K562 (cell line): ENCODE results near the gene NAA38. TPM values are rescaled to one million over a fixed set of nuclear protein-coding genes. Genes with fewer than 3 reads are reported as not detected.

ENCODE experiments used
- ATAC-seq: fragments of 200-7000 bp; cut with Tn5 transposase; 3 replicates; pipeline ENCODE4 v1.9.1; 2020; ENCODE audit warnings: moderate library complexity
- BruUV-seq: library from RNA; stranded (reverse); fragments of 400-500 nt; replicated peaks from 2 replicates; lab custom pipeline; 2021; lab: Mats Ljungman, UMichigan
- CTCF ChIA-PET: fragments of 300-600 bp; formaldehyde crosslinking; extraction: SDS; loops from one replicate; lab custom pipeline; 2021; ENCODE audit warnings: low intra/inter-chr PET ratio; lab: Yijun Ruan, JAX
- POLR2A ChIA-PET: fragments of 300-600, 350-650 bp; sonication (Branson Sonifier 250); formaldehyde crosslinking; extraction: SDS; loops from one replicate; lab custom pipeline; 2021; ENCODE audit warnings: antibody characterized with exemption, inconsistent platforms; lab: Yijun Ruan, JAX
- DNase-seq, 4 experiments: peaks; one replicate each; pipeline versions ENCODE4 v3.0.0 to v3.0.0-alpha.2; 2011 to 2018; ENCODE audit warnings: low spot score in 3 of 4, mixed read lengths in 3 of 4; ENCODE audit errors: extremely low read depth in 1 of 4
- FAIRE-seq: peaks from 2 replicates; lab custom pipeline; 2011; peaks lifted over from hg19 to GRCh38; lab: Jason Lieb, UNC
- H2AFZ ChIP-seq: 2 replicates; pipeline ENCODE4 v1.6.0; 2011; ENCODE audit warnings: low read depth, low read length, control low read depth, inconsistent platforms
- H3K27ac ChIP-seq: fragments of 200-600 bp; 3 replicates; pipeline ENCODE4 v1.8.0; 2011; ENCODE audit warnings: low read depth, mild to moderate bottlenecking, control low read depth, inconsistent platforms, low read length, moderate library complexity, mixed read lengths; ENCODE audit errors: extremely low read depth
- H3K27me3 ChIP-seq, 2 experiments: fragments of 300-600 bp in 1 of 2; 2 replicates in 1 of 2; 3 replicates in 1 of 2; pipeline versions ENCODE4 v1.6.0 to v1.8.0; 2011; ENCODE audit warnings: inconsistent platforms in 2 of 2, low read length in 2 of 2, mild to moderate bottlenecking in 1 of 2, mixed read lengths in 1 of 2, moderate library complexity in 1 of 2; ENCODE audit not compliant: control insufficient read depth in 2 of 2, insufficient read depth in 2 of 2
- H3K36me3 ChIP-seq: fragments of 300-600 bp; 3 replicates; pipeline ENCODE4 v1.8.0; 2011; ENCODE audit warnings: mild to moderate bottlenecking, low read length, inconsistent platforms; ENCODE audit not compliant: control insufficient read depth, insufficient read depth
- H3K4me1 ChIP-seq, 2 experiments: fragments of 200-600 bp in 1 of 2; replicated peaks in 1 of 2; 2 replicates in 1 of 2; 3 replicates in 1 of 2; pipeline versions ENCODE4 v1.5.1 to v1.8.0; 2011; ENCODE audit warnings: inconsistent platforms in 2 of 2, low read length in 2 of 2, mild to moderate bottlenecking in 1 of 2, mixed read lengths in 1 of 2, moderate library complexity in 1 of 2; ENCODE audit not compliant: control insufficient read depth in 2 of 2, insufficient read depth in 2 of 2
- H3K4me2 ChIP-seq: 2 replicates; pipeline ENCODE4 v1.6.1; 2011; ENCODE audit warnings: low read length, control low read depth, inconsistent platforms, mixed read lengths; ENCODE audit not compliant: insufficient read depth
- H3K4me3 ChIP-seq: fragments of 200-600 bp; sonication (generic), shearing (Covaris generic); 2 replicates; pipeline ENCODE4 v1.5.1; 2016; ENCODE audit warnings: control low read depth, inconsistent platforms
- H3K79me2 ChIP-seq: fragments of 200-600 bp; 3 replicates; pipeline ENCODE4 v1.8.0; 2011; ENCODE audit warnings: low read length, inconsistent platforms; ENCODE audit not compliant: control insufficient read depth, insufficient read depth
- H3K9ac ChIP-seq, 2 experiments: 2 replicates each; pipeline versions ENCODE4 v1.6.0 to v1.6.1; 2011; ENCODE audit warnings: low read depth in 2 of 2, low read length in 2 of 2, control low read depth in 1 of 2, inconsistent platforms in 1 of 2, mild to moderate bottlenecking in 1 of 2, mixed read lengths in 1 of 2; ENCODE audit not compliant: insufficient read depth in 1 of 2
- H3K9me1 ChIP-seq: one replicate; pipeline ENCODE4 v1.6.0; 2011; ENCODE audit warnings: inconsistent platforms, mild to moderate bottlenecking, low read length, moderate library complexity; ENCODE audit not compliant: control insufficient read depth, insufficient read depth
- H3K9me3 ChIP-seq: replicated peaks from 2 replicates; pipeline ENCODE4 v1.5.1; 2011; ENCODE audit warnings: low read depth, low read length, inconsistent platforms; ENCODE audit not compliant: control insufficient read depth, insufficient read depth
- H4K20me1 ChIP-seq: replicated peaks from 2 replicates; pipeline ENCODE4 v1.6.1; 2011; ENCODE audit warnings: low read length, inconsistent platforms, mixed read lengths; ENCODE audit not compliant: control insufficient read depth, insufficient read depth
- CBFA2T2 ChIP-seq: fragments of 450-650 bp; conservative IDR thresholded peaks from 2 replicates; pipeline ENCODE4 v1.6.1; 2017; ENCODE audit warnings: mild to moderate bottlenecking
- CCNT2 ChIP-seq: IDR thresholded peaks from 2 replicates; pipeline ENCODE4 v1.6.1; 2011; ENCODE audit warnings: borderline replicate concordance, low read depth, mild to moderate bottlenecking, moderate library complexity, mixed read lengths, low read length; ENCODE audit not compliant: insufficient read length; ENCODE audit errors: extremely low read depth
- CREM ChIP-seq: IDR thresholded peaks from 2 replicates; pipeline ENCODE4 v1.6.1; 2014; ENCODE audit warnings: antibody characterized with exemption, low read depth
- CXXC5 ChIP-seq: fragments of 250-450 bp; sonication (Bioruptor Pico); IDR thresholded peaks from 2 replicates; pipeline ENCODE4 v1.8.0; 2022; ENCODE audit warnings: inconsistent platforms, mild to moderate bottlenecking, moderate library complexity
- FOXA1 ChIP-seq: fragments of 450-650 bp; IDR thresholded peaks from 2 replicates; pipeline ENCODE4 v1.6.1; 2016; ENCODE audit warnings: mild to moderate bottlenecking, borderline replicate concordance
- GATAD2B ChIP-seq: fragments of 450-650 bp; IDR thresholded peaks from 2 replicates; pipeline ENCODE4 v1.6.1; 2017; ENCODE audit warnings: mild to moderate bottlenecking, borderline replicate concordance
- HEY1 ChIP-seq: fragments of 250-450 bp; sonication (Bioruptor Pico); IDR thresholded peaks from 2 replicates; pipeline ENCODE4 v1.5.0; 2020; ENCODE audit warnings: mild to moderate bottlenecking, moderate library complexity, borderline replicate concordance
- JUND ChIP-seq, 2 experiments: IDR thresholded peaks; 2 replicates in 1 of 2; 3 replicates in 1 of 2; pipeline ENCODE4 v1.6.1; 2011; ENCODE audit warnings: borderline replicate concordance in 2 of 2, low read depth in 2 of 2, low read length in 2 of 2, improper control_type of control experiment in 1 of 2, missing biosample characterization in 1 of 2, missing genetic modification characterization in 1 of 2, missing genetic modification reagents in 1 of 2
- KHSRP ChIP-seq: fragments of 450-650 bp; IDR thresholded peaks from 2 replicates; pipeline ENCODE4 v1.6.1; 2017
- KLF1 ChIP-seq: fragments of 450-650 bp; IDR thresholded peaks from 2 replicates; pipeline ENCODE4 v1.6.1; 2016; ENCODE audit warnings: missing genetic modification characterization, missing compliant biosample characterization
- L3MBTL2 ChIP-seq: fragments of 450-650 bp; IDR thresholded peaks from 2 replicates; pipeline ENCODE4 v1.6.1; 2016; ENCODE audit warnings: mild to moderate bottlenecking, moderate library complexity
- MCM5 ChIP-seq: fragments of 450-650 bp; IDR thresholded peaks from 2 replicates; pipeline ENCODE4 v1.6.1; 2016; ENCODE audit warnings: low read depth
- NCOA6 ChIP-seq: fragments of 450-650 bp; IDR thresholded peaks from 2 replicates; pipeline ENCODE4 v1.6.1; 2017; ENCODE audit warnings: mild to moderate bottlenecking
- POLR2AphosphoS2 ChIP-seq: IDR thresholded peaks from 2 replicates; pipeline ENCODE4 v1.6.1; 2012; ENCODE audit warnings: low read length, improper control_type of control experiment
- PTBP1 ChIP-seq: fragments of 200-400 bp; formaldehyde crosslinking; IDR thresholded peaks from 2 replicates; pipeline ENCODE4 v1.6.1; 2017; ENCODE audit warnings: low read depth, low read length
- SMARCE1 ChIP-seq: fragments of 450-650 bp; IDR thresholded peaks from 2 replicates; pipeline ENCODE4 v1.7.1; 2016; ENCODE audit warnings: mild to moderate bottlenecking
- TBP ChIP-seq: optimal IDR thresholded peaks from 2 replicates; pipeline ENCODE3; 2011; ENCODE audit warnings: low read depth, low read length, improper control_type of control experiment
- ZNF584 ChIP-seq: fragments of 200-800 bp; sonication (Bioruptor generic); IDR thresholded peaks from 2 replicates; pipeline ENCODE4 v1.6.1; 2016; ENCODE audit warnings: low read depth, mild to moderate bottlenecking, missing genetic modification characterization, missing compliant biosample characterization
- ZNF766 ChIP-seq: fragments of 200-800 bp; sonication (Bioruptor generic); conservative IDR thresholded peaks from 2 replicates; pipeline ENCODE4 v1.6.1; 2016; ENCODE audit warnings: missing genetic modification characterization, missing compliant biosample characterization
- WGBS: fragments of 100-300 bp; shearing (Covaris generic); methylation state at CpG from one replicate; pipeline ENCODE4 v1.1.6; 2016; ENCODE audit warnings: low coverage, mixed read lengths; ENCODE audit not compliant: insufficient coverage; ENCODE audit errors: missing lambda C conversion rate; 5-methylcytosine and 5-hydroxymethylcytosine counted together
- in situ Hi-C: fragments of 300-500 bp; cut with MboI; formaldehyde crosslinking; loops from 4 replicates; pipeline ENCODE4 v1.15.0; 2018; ENCODE audit warnings: inconsistent platforms, mixed read lengths
- intact Hi-C: fragments of 100-400 bp; cut with micrococcal nuclease; formaldehyde crosslinking; loops from 2 replicates; pipeline ENCODE4 v1.14.2; 2022
- polyA plus RNA-seq, 8 experiments: library from polyadenylated mRNA; depleted of rRNA in 4 of 8; stranded (reverse) in 5 of 8; unstranded in 3 of 8; fragments of >200 nt; fragmentation: Nextera tagmentation in 2 of 8; fragmentation: Illumina TruSeq in 1 of 8; extraction: Ambion mirVana in 2 of 8; extraction: Trizol in 1 of 8; gene quantifications; 2 replicates each; pipeline versions ENCODE4 v1.2.1 to v1.2.3, GENCODE V29; 2011 to 2014; ENCODE audit warnings: inconsistent platforms in 1 of 8, missing spikeins in 1 of 8
- total RNA-seq, 7 experiments: library from RNA; depleted of rRNA in 6 of 7; stranded (reverse); fragments of >200 nt in 6 of 7; fragmentation: Illumina TruSeq in 2 of 7; extraction: Trizol in 2 of 7; gene quantifications; 2 replicates each; pipeline versions ENCODE4 v1.2.1 to v1.2.3, GENCODE V29; 2011 to 2021; ENCODE audit warnings: low replicate concordance in 1 of 7
- TF ChIP-seq, protein P1 (sequence below): fragments of 200-400 bp; formaldehyde crosslinking; IDR thresholded peaks from 2 replicates; pipeline ENCODE4 v1.6.1; 2017; ENCODE audit warnings: mild to moderate bottlenecking, low read depth, low read length, moderate library complexity

The NAA38 gene
- total and polyA plus RNA-seq, 9 of the 15 experiments (the other 6 are each of a cell fraction or from before 2014, with no cell fraction given), result 16.4 to 99.8 (median 57.3) TPM

DNA sequence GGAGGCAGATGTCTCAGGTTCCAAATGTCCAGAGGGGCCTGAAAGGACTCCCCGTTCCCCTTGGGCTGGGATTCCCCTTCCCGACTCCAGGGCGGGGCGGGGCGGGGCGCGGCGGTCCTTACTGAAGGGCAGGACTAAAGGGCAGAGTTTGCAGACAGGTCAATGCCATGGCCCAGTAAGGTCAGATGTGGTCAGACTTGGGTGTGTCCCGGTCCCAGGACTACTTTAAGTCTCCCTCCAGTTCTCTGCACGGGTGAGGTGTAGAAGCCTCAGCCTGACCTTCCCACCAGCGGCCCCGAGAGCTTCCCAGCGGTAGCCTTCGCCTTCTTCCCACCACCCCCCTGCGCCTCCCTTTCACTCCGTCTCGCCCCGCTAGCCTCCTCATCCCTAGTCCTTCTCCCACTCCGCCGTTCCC is 22.8 kb downstream of the NAA38 start (continued):
- 0 out of 2 replicates have a peak, but pooled peaks have one; percentile 19 for TF ChIP-seq SMARCE1

DNA sequence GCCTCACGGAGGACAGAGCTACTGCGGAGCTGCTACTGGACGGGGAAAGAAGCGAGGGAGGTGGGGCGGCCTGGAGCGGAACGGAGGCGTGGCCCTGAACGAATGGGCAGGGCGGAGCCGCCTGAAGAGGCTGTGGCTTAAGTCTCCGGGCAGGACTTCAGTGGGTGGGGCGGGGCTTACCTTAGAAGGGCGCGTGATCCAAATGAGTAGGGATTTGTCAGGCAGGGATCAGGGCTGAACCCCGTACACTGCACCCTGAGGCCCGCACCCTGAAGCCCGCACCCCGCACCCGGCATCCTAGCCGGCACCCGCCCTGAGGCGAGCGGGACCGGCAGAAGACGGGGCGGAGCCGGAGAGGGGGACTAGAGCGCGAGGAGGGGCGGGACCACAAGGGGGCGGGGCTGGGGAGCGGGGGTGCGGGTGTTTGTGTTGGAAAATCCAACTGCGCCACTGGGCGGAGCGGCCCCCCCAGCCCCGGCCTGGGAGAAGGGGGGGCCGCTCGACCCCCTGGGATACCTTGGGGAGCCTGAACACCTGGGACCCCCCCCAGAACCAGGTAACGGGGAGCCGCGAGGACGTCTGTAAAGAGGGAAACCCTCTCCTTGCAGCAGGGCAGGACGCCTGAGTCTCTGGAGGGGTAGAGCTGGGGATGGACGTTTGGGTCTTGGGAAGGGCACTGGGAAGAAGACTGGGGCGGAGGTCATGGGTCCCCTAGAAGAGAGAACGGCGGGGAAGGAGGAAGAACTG is 23.4 kb downstream of the NAA38 start, which contains the start of gene KDM6B:
KDM6B (plus strand) TSS at position 423 of the 747 bp plus-strand sequence. CDS start 11,338 bp downstream, outside the sequence.
- CTCF ChIA-PET, result no interaction called here
- Histone ChIP-seq H4K20me1 (no peaks in the 10 kb centered on the region), H3K9me3 (no peaks in the 10 kb centered on the region), H3K9me1 (no peaks in the 10 kb centered on the region), H3K79me2 (peaks cover 7% of the 10 kb centered on the region), H2AFZ (peak within 1 kb of the TSS; percentile 87), H3K4me2 (peak within 1 kb of the TSS; percentile 88), H3K4me1 (peaks cover 23 to 45% of the 10 kb centered on the region in 2 experiments), H3K9ac (peak within 1 kb of the TSS; percentile 57 to 91; a peak in 3 of 4 replicates), H3K36me3 (no peaks in the 10 kb centered on the region), H3K27ac (peak within 1 kb of the TSS; percentile 81), H3K4me3 (peak within 1 kb of the TSS; percentile 65), H3K27me3 (peaks cover 14 to 17% of the 10 kb centered on the region in 2 experiments; a peak in 4 of 5 replicates)
- WGBS, result 1% methylated on average over 28 of the region's 49 CpGs
- peak; percentile 81 to 92 (median 82) for DNase-seq
- intact Hi-C loops, result loop anchor here (2.0 to 10.0 kb wide), 3 partner anchors 23 to 291 kb away; partner anchors contain the start of genes HES7 and NAA38
- in situ Hi-C loops, result no loop called here
- no TSS peak for BruUV-seq
- ATAC-seq, result peak; percentile 77
- FAIRE-seq, result peak; percentile 77
- POLR2A ChIA-PET, result interaction anchor here (0.6 to 1.0 kb wide), 3 partner anchors 9 to 147 kb away, joined by 3 to 4 read pairs (median 4); partner anchors contain the start of gene TP53
- TF ChIP-seq PTBP1 (no peak), NCOA6 (no peak), KLF1 (no peak), POLR2AphosphoS2 (no peak), GATAD2B (no peak), MCM5 (no peak), L3MBTL2 (no peak), CREM (no peak), CBFA2T2 (no peak), CXXC5 (CRISPR knock-in tag) (0 out of 2 replicates have a peak, but pooled peaks have one; percentile 19), ZNF766 (no peak), HEY1 (CRISPR knock-in tag) (no peak), FOXA1 (no peak), CCNT2 (no peak), TBP (peak; percentile 24), JUND (IDR thresholded peaks at IDR 0.05; ENCODE audit: borderline replicate concordance, low read depth, low read length) (no peak), JUND (tag; IDR thresholded peaks at IDR 0.05; ENCODE audit: borderline replicate concordance, low read depth, low read length) (no peak), ZNF584 (no peak), KHSRP (no peak)
- TF ChIP-seq, protein P1, sequence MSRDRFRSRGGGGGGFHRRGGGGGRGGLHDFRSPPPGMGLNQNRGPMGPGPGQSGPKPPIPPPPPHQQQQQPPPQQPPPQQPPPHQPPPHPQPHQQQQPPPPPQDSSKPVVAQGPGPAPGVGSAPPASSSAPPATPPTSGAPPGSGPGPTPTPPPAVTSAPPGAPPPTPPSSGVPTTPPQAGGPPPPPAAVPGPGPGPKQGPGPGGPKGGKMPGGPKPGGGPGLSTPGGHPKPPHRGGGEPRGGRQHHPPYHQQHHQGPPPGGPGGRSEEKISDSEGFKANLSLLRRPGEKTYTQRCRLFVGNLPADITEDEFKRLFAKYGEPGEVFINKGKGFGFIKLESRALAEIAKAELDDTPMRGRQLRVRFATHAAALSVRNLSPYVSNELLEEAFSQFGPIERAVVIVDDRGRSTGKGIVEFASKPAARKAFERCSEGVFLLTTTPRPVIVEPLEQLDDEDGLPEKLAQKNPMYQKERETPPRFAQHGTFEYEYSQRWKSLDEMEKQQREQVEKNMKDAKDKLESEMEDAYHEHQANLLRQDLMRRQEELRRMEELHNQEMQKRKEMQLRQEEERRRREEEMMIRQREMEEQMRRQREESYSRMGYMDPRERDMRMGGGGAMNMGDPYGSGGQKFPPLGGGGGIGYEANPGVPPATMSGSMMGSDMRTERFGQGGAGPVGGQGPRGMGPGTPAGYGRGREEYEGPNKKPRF, result no peak
